NK-92 treated with Interleukin-12 subunit alpha and Interleukin-12 subunit beta, amount 100 ng/mL, for 24 hours (cell line): ENCODE measurements around the gene WDR45B.

Source experiments
- DNase-seq: peaks from one replicate; lab custom pipeline; 2025; lab: John Stamatoyannopoulos, UW

The WDR45B gene

DNA sequence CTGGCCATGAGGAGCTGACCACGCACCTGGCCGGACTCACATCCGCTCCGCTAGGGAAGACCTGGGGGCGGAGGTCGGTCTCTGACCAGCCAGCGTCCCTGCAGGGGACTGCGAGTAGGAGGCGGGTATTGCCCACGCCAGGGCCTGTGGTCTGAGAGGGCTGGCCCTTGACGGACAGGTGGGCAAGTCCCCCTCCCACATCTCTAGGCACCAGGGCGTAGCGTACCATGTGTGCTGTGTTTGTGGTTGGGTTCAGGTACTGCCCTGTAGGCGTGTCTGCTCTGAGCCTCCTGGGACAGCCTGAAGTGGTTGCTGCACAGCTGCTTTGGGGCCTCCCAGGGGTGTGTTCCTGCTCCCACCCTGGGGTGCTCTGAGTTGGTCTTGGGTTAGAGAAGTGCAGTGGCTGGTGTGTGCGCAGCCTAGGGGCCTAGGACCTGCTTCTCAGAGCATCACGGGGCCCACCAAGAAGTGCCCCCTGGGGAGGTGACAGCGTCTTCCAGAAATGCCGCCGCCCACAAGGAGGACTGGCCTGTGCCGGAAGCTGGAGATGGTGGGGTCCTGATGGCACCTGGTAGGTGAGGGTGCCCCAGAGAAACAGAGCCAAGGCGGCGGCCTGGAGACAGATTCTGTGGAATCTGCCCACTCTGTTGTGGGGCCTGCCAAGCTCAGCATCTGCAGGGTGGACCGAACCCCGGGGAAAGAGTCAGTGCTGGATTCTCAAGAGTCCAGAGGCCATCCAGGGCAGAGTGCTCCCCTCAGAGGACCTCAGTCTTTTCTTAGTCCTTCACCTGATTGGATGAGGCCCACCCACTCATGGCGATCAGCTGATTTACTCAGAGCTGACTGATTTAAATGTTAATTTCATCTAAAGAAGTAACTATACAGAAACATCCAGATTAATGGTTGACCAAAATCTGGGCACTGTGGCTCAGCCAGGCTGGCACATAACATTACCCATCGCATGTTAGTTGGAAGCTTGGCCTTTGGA, 48.3 kb downstream of the WDR45B start:
- DNase-seq, result no peak

- DNase-seq, result no peak
Measured at GRCh38 chr17:82598256-82599119, 49.8 kb downstream of the WDR45B start.

DNA sequence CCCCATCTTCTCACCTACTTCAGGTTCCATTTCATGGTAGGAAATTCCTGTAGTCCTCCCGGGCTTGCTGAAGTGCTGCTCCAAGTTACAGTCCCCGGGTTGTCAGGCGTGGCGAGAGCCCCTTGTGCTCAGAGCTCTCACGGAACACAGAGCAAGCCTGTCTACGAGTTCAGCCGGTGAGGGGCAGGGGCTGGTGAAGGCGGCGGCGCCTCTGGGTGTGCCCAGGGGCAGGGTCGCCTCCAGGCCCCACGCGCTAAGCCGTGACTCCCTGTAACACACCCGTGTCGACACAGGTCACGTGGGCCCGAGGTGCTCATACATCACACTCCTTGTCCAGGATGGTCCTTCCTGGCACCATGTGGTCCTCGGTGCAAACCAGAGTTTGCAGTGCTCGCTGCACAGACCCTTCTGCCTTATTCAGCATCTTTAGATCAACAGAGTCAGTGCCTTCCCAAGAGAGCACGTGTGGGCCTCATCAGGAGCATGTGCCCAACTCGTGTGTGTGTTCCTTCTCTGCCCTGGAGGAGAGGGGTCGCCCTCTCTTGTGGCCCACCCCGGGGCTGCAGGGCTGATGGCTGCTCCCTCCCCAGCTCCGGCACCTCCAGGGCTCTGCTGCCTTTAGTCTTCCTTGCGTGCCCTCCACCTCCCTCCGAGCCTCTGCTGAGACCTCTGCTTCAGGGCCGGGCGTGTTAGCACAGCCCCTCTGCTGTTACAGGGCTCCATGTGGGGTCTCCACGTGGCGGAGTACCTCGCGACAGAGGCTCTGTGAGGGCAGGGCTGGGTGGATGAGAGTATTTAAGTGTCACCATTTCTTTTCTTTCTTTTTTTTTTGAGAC, 51.2 kb downstream of the WDR45B start:
- no peak for DNase-seq

GRCh38 chr17:82596296-82596695, 51.9 kb downstream of the WDR45B start:
- DNase-seq, result no peak

DNA sequence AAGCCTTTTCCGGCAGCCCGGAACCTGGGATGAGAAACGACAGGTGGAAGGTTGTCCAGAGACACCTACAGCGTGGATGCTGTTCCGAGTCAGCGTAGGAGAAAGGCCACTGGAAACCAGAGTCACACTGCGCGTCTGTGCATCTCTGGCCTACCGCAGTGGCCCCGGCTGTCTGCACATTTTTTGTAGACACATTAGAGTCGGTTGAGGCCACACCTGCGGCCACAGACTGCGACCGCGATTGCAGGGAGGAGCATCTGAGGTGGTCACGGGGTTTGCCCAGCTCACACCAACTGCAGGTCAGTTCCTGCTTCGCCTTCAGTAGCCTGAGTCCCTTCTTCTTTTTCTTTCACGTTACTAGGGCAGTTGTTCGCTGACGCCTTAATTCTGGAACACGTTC, 52.4 kb downstream of the WDR45B start:
- no peak for DNase-seq

DNA sequence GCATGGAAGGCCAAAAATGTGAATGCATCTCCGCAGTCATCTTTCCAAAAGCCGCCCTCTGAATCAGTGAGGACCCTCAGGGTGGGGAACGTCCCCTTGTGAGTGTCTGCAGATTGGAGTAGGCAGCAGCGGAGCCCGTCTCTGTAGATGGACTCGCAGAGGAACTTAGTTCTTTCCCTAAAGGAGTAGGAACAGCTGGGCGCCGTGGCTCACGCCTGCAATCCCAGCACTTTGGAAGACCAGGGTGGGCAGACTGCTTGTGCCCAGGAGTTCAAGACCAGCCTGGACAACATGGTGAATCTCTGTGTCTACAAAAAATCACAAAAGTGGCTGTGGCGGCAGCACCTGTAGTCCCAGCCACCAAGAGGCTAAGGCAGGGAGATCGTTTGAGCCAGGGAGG, 53.7 kb downstream of the WDR45B start:
- no peak for DNase-seq

GRCh38 chr17:82593590-82594087, 54.6 kb downstream of the WDR45B start:
- DNase-seq, result no peak

GRCh38 chr17:82592767-82593589, 55.3 kb downstream of the WDR45B start:
- DNase-seq, result no peak

GRCh38 chr17:82592289-82592766, 55.9 kb downstream of the WDR45B start:
- DNase-seq, result no peak

DNA sequence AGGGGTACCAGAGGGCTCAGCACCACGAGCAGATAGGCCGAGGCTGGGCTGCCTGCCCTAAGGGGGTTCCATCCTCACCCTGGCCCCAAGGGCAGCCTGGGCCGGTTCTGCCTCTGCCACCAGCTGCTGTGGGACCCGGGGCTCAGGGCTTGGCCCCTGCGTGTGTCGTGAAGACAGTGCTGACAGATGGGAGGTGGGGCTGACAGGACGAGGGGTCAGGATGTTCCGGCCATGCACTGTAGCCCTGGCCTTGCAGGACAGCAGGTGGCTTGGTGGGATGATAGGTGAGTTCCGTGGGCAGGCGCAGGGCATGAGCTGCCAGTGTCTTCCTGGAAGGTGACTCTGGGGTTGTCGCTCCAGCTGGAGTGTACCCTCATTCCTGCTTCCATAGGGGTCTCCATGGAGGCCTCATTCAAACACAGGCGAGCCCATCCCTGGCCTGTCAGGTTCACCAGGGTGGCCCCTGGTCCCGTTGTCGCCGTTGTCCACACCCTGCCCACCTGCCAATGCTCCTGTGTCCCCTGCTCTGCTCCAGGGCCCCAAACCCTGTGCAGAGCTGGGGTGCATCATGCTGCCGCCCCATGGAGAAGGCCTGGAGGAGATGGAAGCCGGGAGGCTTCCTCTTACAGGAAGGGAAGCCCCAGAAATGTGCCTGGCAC, 57.2 kb downstream of the WDR45B start:
- DNase-seq, result no peak

DNA sequence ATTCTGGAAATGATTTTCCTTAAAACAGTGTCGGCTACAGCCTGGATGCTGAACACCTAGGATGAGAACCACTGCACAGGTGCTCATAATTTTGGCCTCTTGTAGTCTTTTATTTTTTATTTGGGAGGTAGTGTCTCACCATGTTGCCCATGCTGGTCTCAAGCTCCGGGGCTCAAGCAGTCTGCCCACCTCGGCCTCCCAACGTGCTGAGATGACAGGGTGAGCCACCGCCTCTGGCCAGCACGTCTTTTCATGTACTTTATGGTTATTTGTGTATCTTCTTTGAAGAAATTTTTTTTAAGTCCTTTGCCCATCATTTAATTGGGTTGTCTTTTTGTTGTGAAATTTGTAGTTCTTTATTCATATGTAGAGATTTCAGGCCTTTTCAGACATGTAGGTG, 58.0 kb downstream of the WDR45B start:
- DNase-seq, result no peak

DNA sequence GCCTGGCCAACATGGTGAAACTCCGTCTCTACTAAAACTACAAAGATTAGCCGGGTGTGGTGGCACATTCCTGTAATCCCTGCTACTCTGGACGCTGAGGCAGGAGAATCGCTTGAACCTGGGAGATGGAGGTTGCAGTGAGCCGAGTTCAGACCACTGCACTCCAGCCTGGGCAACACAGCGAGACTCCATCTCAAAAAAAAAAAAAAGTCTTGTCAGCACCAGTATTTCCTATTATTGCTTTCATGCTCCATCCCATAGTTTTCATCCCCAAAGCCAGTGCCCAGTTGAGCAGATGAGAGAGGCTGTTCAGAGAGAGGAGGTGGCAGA, 58.4 kb downstream of the WDR45B start:
- DNase-seq, result no peak

- DNase-seq, result no peak
Measured at GRCh38 chr17:82588266-82589175, 59.7 kb downstream of the WDR45B start.

GRCh38 chr17:82587234-82588086, 60.8 kb downstream of the WDR45B start:
- no peak for DNase-seq

GRCh38 chr17:82586576-82587233, 61.5 kb downstream of the WDR45B start:
- no peak for DNase-seq

DNA sequence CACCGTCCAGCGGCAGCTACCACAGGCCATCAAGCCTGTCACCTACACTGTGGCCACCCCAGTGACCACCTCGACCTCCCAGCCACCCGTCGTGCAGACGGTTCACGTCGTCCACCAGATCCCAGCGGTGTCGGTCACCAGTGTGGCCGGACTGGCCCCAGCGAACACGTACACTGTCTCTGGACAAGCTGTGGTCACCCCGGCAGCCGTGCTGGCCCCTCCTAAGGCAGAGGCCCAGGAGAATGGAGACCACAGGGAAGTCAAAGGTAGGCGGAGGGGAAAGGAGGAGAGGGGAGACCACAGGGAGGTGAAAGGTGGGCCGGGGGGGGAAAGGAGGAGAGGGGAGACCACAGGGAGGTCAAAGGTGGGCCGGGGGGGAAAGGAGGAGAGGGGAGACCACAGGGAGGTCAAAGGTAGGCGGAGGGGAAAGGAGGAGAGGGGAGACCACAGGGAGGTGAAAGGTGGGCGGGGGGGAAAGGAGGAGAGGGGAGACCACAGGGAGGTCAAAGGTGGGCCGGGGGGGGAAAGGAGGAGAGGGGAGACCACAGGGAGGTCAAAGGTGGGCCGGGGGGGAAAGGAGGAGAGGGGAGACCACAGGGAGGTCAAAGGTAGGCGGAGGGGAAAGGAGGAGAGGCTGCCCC, 62.2 kb downstream of the WDR45B start:
- peak; percentile 30 for DNase-seq

DNA sequence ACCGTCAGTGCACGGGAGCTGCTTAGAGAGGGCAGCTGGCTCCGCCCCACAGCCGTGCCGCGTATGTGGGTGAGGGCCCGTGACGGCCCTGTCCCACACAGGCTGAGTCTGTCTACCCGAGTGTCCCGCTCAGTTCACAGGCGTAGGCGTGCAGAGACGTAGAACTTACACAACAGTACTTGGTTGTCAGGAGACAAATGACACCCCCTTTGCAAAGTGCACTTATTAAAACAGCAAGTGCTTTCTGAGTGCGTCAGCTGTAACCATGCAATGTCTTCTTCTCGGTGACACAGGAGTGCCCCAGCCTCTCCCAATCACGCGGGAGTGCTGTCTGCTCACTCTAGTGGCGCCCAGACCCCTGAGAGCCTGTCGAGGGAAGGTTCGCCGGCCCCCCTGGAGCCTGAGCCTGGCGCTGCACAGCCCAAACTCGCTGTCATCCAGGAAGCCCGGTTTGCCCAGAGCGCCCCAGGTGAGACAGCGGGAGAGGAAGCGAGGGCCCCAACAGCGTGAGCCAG, 64.5 kb downstream of the WDR45B start:
- DNase-seq, result no peak
